Ovary (tissue), 3 donors: ENCODE measurements around the gene ALKBH5.

ENCODE experiments used
- CTCF ChIP-seq, 3 donors: fragments of 450-650 bp in 2 of 3; fragments of 200-600 bp in 1 of 3; IDR thresholded peaks; one replicate each; pipeline versions ENCODE4 v1.5.1 to v1.8.0; 2016 to 2022; ENCODE audit warnings: antibody characterized with exemption in 3 of 3, mild to moderate bottlenecking in 1 of 3
- POLR2A ChIP-seq: fragments of 450-650 bp; IDR thresholded peaks from one replicate; pipeline ENCODE4 v1.6.1; 2017; ENCODE audit warnings: antibody characterized with exemption, mild to moderate bottlenecking, moderate library complexity
- donor health status: DM: no; HTN: no; CAD: no.

- TF ChIP-seq POLR2A (no peak), CTCF (IDR thresholded peaks at IDR 0.05) (no peak)
These were observed 16.2 kb upstream of the ALKBH5 start for GRCh38 chr17:18167421-18167820.
